Middle frontal gyrus (tissue), 1 donor: ENCODE data around the gene PDZRN4.
A peak's percentile ranks its signal among the peaks of the same experiment; 100 is the strongest.

Experiments
- DNase-seq: peaks from one replicate; pipeline ENCODE4 v3.0.0-alpha.2; 2015; ENCODE audit warnings: low spot score; ENCODE audit errors: extremely low spot score

PDZRN4 gene

GRCh38 chr12:41452838-41453407 is 264.8 kb downstream of the PDZRN4 start:
- DNase-seq = no peak

- no peak for DNase-seq
These were observed 265.3 kb downstream of the PDZRN4 start for GRCh38 chr12:41453409-41453808.

- DNase-seq = peak; percentile 36
These were observed 271.2 kb downstream of the PDZRN4 start for GRCh38 chr12:41459111-41459905.

- DNase-seq = no peak
These were observed 271.7 kb downstream of the PDZRN4 start for GRCh38 chr12:41459906-41460214.

- DNase-seq = no peak
These were observed 272.8 kb downstream of the PDZRN4 start for GRCh38 chr12:41460906-41461305.

GRCh38 chr12:41462312-41462711 is 274.2 kb downstream of the PDZRN4 start:
- DNase-seq = no peak

GRCh38 chr12:41465526-41465925 is 277.4 kb downstream of the PDZRN4 start:
- no peak for DNase-seq

- no peak for DNase-seq
These were observed 278.2 kb downstream of the PDZRN4 start for GRCh38 chr12:41466300-41466699.

GRCh38 chr12:41466802-41467201 is 278.7 kb downstream of the PDZRN4 start:
- no peak for DNase-seq

GRCh38 chr12:41467591-41468325 is 279.6 kb downstream of the PDZRN4 start:
- DNase-seq = no peak

GRCh38 chr12:41468341-41468740 is 280.2 kb downstream of the PDZRN4 start:
- no peak for DNase-seq

- no peak for DNase-seq
These were observed 280.6 kb downstream of the PDZRN4 start for GRCh38 chr12:41468756-41469155.

GRCh38 chr12:41473441-41473840 is 285.3 kb downstream of the PDZRN4 start:
- no peak for DNase-seq

- DNase-seq = no peak
These were observed 285.9 kb downstream of the PDZRN4 start for GRCh38 chr12:41474001-41474400.

- no peak for DNase-seq
These were observed 288.6 kb downstream of the PDZRN4 start for GRCh38 chr12:41476499-41477439.

GRCh38 chr12:41479426-41479825 is 291.3 kb downstream of the PDZRN4 start:
- DNase-seq = no peak

- no peak for DNase-seq
These were observed 297.1 kb downstream of the PDZRN4 start for GRCh38 chr12:41485203-41485602.

- no peak for DNase-seq
These were observed 298.6 kb downstream of the PDZRN4 start for GRCh38 chr12:41486718-41487117.

- no peak for DNase-seq
These were observed 307.9 kb downstream of the PDZRN4 start for GRCh38 chr12:41496009-41496408.

GRCh38 chr12:41497409-41497808 is 309.3 kb downstream of the PDZRN4 start:
- DNase-seq = no peak

- no peak for DNase-seq
These were observed 316.9 kb downstream of the PDZRN4 start for GRCh38 chr12:41504976-41505375.
